ENCODE data around the gene NACC1.

DNA sequence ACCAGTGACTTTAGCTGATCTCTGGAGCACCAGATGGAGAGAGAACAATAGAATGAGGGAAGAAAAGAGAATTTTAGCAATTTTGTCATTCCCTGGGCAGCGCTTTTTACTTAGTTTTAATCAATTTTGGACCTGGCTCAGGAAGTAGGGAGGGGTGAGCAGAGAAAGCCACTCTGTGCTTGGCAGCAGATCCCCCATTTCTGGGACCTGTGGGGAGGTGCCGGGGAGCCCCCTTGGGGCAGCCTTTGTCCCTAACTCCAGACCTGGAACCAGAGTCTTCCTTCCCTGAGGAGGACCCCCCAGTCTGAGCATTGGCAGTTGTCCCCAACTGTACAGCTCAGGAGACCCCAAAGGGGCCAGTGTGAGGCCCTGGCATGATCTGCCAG, 25.9 kb upstream of the NACC1 start:
- TF ChIP-seq ZNF138 (tag by site-specific recombination; IDR thresholded peaks at IDR 0.05; ENCODE audit: borderline replicate concordance) (no peak), ZNF707 (tag by site-specific recombination; IDR thresholded peaks at IDR 0.05) (no peak), REPIN1 (tag by site-specific recombination; IDR thresholded peaks at IDR 0.05; ENCODE audit: low read depth) (no peak), ZBTB21 (tag by site-specific recombination; IDR thresholded peaks at IDR 0.05) (no peak), SP2 (tag by site-specific recombination; IDR thresholded peaks at IDR 0.05) (no peak)
- TF ChIP-seq, protein P1, sequence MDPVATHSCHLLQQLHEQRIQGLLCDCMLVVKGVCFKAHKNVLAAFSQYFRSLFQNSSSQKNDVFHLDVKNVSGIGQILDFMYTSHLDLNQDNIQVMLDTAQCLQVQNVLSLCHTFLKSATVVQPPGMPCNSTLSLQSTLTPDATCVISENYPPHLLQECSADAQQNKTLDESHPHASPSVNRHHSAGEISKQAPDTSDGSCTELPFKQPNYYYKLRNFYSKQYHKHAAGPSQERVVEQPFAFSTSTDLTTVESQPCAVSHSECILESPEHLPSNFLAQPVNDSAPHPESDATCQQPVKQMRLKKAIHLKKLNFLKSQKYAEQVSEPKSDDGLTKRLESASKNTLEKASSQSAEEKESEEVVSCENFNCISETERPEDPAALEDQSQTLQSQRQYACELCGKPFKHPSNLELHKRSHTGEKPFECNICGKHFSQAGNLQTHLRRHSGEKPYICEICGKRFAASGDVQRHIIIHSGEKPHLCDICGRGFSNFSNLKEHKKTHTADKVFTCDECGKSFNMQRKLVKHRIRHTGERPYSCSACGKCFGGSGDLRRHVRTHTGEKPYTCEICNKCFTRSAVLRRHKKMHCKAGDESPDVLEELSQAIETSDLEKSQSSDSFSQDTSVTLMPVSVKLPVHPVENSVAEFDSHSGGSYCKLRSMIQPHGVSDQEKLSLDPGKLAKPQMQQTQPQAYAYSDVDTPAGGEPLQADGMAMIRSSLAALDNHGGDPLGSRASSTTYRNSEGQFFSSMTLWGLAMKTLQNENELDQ (tag by site-specific recombination; IDR thresholded peaks at IDR 0.05; ENCODE audit: low read depth) = no peak
- TF ChIP-seq, protein P2, sequence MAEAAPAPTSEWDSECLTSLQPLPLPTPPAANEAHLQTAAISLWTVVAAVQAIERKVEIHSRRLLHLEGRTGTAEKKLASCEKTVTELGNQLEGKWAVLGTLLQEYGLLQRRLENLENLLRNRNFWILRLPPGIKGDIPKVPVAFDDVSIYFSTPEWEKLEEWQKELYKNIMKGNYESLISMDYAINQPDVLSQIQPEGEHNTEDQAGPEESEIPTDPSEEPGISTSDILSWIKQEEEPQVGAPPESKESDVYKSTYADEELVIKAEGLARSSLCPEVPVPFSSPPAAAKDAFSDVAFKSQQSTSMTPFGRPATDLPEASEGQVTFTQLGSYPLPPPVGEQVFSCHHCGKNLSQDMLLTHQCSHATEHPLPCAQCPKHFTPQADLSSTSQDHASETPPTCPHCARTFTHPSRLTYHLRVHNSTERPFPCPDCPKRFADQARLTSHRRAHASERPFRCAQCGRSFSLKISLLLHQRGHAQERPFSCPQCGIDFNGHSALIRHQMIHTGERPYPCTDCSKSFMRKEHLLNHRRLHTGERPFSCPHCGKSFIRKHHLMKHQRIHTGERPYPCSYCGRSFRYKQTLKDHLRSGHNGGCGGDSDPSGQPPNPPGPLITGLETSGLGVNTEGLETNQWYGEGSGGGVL (tag by site-specific recombination; IDR thresholded peaks at IDR 0.05) = no peak
- TF ChIP-seq, protein P3, sequence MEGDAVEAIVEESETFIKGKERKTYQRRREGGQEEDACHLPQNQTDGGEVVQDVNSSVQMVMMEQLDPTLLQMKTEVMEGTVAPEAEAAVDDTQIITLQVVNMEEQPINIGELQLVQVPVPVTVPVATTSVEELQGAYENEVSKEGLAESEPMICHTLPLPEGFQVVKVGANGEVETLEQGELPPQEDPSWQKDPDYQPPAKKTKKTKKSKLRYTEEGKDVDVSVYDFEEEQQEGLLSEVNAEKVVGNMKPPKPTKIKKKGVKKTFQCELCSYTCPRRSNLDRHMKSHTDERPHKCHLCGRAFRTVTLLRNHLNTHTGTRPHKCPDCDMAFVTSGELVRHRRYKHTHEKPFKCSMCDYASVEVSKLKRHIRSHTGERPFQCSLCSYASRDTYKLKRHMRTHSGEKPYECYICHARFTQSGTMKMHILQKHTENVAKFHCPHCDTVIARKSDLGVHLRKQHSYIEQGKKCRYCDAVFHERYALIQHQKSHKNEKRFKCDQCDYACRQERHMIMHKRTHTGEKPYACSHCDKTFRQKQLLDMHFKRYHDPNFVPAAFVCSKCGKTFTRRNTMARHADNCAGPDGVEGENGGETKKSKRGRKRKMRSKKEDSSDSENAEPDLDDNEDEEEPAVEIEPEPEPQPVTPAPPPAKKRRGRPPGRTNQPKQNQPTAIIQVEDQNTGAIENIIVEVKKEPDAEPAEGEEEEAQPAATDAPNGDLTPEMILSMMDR (tag by site-specific recombination; IDR thresholded peaks at IDR 0.05) = no peak
